HG02870 (cell line): ENCODE data around the gene CASKIN2.

ENCODE experiments used
- ATAC-seq: cut with Tn5 transposase; IDR thresholded peaks from one replicate; pipeline ENCODE4 v1.9.1; 2021; ENCODE audit warnings: mild to moderate bottlenecking, moderate library complexity; ENCODE audit not compliant: unreplicated experiment

Gene CASKIN2

DNA sequence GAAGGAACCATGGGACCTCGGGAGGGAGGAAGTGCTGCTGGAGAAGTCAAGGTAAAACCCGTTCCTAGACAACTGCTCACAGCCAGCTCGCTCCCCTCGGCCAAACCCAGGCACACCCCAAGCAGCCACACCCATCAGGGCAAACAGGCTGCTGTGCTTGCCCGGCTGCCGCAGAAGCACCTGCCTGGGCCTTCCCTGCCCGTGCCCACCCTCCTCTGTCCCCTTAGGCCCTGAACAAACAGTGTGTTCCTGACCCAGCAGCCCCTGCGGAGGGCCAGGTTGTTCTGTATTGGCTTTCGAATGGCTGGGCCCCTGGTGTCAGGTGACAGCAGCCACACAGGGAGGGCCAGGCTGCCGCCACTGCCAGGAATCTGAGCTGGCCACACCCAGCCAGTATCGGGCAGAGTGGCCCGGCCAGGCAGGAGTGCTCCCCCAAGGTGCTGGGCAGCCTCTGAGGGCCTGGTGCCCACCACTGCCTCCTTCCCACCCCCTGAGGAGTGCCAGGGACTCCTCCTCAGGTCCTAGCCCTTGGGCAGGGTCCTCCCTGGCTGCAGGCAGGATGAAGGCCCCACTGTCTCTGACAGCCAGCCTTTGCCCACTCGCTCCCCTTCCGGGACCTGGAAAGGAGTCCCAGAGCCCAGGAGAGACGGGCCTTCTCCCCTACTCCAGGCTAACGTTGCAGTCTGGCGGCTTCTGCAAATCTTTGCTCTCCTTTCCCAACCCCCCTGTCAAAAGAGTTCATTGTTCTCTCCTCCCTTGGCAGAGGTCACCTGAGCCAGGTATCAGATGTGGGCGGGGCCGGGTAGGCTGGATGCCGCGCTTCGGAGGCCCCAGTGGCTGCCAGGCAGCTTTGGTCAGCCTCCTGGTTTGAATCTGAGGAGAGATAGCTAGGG is 34.2 kb upstream of the CASKIN2 start:
- ATAC-seq: no peak

DNA sequence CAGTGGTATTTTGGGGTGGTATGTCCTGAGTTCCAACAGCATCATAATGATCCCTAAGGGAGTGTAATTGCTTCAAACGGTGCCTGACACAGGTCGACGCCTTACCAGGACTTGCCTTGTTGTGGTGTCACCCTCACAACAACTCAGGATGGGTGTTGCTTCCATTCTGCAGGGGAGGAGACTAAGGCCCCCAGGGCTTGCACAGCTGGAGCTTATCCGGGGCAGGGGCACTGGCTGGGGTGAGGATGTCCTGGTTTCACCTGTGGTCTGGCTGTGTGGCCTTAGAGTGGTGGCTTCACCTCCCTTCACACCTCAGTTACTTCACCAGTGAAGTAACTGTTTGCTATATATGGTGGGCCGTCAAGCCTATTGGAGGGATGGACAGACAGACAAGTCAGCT is 33.5 kb upstream of the CASKIN2 start:
- no peak for ATAC-seq

DNA sequence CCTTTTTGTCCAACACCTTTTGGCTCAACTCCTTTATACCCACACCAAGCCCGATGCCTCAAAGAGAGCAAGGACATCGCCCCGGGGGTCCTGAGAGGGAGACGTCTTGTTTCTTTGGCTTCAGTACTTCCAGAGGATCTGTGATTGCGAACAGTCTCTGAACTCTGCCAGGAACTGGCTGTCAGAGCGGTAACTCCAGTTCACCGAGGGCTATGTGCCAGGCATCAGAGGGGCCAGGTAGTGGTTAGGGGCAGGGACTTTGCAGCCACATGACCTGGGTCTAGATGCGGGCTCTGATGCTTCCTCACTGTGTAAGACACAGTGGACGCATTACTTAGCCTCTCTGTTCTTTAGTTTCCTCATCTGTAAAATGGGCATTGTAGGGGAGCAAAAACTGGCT is 31.8 kb upstream of the CASKIN2 start:
- no peak for ATAC-seq

DNA sequence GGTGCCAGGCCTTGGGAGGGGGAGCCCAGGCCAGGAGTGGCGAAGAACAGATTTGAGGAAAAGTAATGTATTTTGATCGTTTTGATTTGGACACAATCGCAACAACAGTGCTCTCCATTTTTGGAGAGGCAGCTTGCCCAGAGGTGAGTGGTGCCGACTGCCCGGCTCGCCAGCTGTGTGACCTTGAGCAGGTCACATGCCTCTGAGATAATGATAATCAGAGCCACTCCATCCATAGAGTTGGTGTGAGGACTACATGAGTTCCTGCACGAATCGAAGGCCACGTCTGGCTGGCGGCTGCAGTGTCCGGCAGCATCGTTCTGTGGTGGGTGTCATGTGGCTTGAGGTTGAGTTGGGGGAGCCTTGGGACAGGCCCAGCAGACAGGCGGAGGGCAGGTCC is 30.8 kb upstream of the CASKIN2 start:
- no peak for ATAC-seq

DNA sequence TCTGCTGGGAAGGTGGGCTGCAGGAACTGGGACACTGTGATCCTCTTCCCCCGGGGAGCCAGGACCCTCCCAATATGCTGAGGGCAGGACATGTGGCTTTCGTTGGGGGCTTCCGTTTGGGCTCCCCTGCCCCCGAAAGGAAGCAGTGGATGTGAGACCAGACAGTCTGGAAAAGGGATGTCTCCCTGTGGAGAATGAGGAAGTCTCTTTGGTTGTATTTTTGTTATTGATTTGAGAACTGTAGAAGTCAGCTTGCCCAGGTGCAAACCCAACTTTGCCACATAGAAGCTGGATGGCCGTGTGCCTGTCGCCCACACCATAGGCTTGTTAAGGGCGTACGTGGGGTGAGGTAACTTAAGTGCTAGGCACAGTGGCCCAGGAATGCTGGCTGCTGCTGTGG is 28.9 kb upstream of the CASKIN2 start:
- ATAC-seq: no peak

DNA sequence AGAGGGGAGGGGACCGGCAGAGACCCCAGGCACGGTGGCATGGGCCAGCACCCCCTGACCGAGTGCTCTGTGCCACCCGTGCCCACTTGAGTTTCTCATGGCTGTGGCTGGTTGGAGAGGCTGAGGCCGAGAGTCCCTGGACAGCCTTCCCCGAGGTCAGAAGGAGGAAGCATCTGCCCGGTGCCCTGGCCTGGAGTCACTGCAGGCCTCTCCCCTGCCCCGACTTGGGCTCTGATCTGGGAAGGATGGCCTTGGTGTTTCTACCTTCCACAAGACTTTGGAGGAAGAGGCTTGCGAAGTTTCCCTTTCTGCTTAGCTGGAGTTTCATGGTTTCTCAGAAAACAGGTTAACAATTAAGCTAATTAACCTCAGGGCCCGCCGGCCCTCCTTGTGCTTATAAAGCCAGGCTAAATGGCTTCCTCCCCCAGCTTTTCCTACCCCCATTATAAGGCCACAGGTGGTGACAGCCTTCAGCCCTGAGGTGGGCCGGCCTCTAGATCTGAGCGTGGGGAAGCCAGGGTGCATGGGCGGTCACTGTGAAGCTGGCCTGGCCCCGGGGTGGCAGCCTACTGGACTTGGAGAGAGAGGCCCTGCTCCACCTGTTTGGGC is 27.5 kb upstream of the CASKIN2 start:
- no peak for ATAC-seq

DNA sequence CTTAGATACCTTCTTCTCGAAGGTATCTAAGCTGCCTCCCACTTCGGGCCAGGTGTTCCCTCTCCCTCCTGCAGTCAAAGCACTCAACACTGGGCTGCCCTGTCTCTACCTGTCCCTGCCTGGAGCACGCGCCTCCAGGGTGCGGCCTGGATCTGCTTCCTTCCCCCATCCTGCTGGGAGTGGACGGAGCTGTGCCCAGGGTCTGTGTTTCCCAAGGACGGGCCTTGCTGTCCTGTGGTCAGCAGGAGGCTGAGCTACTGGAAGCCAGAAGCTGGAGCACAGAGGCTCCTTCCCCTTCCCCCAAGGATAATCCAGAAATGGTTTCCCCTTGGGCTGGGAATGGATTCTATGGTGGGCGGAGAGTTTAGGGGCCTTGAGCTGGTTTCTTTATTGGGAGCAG is 26.9 kb upstream of the CASKIN2 start:
- ATAC-seq: no peak

DNA sequence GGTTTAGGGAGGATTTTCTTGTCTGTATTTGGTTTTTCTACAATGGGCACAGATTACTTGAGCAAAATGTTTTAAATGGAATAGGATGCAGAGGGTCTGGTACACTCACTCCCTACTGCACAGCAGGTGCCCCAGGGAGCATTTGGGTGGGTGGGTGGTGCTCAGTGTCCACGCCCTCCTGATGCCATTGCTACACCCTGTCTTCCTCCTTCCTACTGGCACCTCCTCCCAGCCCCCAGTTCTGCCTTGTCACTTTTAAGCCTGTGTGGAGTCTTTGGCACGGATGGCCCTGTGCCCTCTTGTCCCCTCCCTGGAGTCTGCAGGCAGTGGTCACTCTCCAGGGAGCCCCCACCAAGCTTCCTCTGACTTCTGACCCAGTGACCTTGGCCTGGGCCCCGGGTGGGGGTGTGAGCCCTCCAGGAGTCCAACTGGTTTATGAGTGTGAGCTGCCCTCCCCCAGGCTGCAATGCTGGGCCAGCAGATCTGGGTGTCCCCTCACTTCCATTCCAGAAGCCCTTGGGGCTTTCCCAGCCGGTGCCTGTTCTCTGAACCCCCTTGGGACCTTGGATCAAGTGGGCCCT is 25.7 kb upstream of the CASKIN2 start:
- ATAC-seq: no peak

DNA sequence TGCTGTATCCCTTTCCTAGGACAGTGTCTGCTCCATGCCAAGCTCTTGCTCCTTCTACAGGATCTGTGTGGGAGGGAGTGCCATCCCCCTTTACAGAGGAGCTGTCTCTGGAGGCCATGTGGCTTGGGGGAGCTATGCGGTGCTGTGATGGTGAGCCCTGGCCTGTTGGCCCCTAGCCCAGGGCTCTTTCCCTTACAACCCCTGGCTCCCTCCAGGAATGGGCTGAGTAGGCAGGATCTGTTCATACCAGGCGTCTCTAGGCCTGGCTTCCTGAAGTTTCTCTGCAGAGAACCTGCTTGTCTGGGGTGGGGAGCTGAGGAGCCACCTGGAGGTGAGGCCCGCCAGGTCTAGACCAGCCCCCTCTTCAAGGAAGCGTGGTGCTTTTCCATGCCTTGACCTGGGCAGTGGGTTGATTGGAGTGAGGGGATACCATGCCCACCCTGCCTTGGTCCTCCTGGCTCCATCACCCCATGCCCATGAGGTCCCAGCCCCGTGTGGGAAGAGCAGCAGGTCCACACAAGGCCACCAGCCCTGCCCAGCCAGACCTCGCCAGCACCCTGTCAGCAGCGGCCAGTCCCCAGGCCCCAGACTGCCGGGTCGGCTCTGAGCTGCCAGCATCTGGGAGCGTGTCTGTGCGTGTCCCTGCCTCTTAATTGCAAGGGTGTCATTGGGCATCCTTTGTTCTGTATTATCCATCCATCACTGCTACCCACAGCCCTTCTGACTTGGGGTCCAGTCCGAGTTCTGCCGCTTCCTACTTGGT is 24.8 kb upstream of the CASKIN2 start:
- ATAC-seq: no peak

DNA sequence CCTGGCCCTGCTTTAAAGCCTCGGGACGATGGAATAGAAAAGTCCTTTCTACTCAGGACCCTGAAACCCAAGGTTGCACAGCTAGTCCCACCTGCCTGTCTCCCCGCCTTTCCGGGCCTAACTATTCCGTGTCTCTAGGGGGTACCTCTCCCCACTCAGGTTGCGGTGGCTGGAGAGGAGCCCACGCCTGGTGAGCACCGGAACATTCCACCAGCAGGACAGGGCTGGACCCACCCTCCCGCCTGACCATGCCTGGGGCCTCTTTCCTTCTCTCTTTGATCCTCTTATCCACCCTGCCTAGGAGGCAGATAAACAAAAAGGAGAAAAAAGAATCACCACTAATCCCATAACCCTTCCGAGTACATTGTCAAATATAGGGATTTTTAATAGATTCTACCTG is 21.0 kb upstream of the CASKIN2 start:
- ATAC-seq: no peak

DNA sequence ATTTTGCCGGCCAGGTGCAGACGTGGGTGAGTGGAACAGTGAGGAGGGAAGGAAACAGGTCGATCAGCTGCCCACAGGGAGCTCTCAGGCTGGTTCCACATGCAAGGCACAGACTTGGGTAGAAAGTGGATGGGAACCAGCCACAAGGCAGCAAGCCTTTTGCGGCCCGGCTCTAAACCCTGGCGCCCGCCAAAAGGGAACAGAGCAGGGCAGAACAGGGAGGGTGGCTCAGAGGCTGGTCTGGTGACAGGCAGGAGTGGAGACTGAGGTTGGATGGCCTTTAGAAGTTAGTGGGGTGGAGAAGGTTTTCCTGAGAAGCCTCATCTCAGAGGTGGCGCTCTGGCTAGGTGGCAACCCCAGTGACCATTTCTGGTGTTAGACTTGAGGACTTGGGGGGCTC is 20.5 kb upstream of the CASKIN2 start:
- ATAC-seq: no peak

DNA sequence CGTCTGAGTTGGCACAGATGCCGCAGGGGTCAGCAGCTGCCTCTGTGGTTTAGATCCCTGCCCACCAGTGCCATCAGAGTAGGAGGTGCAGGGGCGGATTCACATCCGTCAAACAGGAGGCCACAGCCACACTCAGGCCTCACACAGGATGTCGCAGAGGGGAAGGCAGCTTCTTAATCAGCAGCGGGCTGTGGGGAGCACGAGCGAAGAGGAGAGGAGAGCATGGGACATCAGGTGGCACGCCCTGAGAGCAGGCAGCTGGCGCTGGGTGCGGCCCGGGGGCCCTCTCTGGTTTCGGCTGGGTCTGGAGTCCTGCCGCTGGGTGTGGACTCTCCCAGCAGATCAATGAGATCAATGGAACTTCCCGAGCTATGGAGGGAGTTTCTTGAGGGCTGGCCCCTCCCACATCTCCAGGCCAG is 19.8 kb upstream of the CASKIN2 start:
- ATAC-seq: no peak

DNA sequence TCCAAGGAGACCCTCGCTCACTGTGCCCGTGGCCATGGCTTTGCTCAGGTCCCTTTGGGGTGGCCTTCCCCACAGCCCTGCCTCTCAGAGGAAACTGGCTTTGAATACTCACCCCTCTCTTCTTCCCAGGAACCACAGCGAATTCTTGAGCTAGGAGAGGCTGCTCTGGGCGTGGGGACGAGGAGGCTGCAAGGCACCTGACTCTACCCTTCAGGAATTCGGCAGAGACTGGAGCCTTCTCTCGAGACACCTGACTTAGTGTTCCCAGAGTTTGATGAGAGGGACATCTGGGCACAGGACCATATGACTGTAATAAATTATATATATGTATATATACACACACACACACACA is 16.4 kb upstream of the CASKIN2 start:
- ATAC-seq: no peak

DNA sequence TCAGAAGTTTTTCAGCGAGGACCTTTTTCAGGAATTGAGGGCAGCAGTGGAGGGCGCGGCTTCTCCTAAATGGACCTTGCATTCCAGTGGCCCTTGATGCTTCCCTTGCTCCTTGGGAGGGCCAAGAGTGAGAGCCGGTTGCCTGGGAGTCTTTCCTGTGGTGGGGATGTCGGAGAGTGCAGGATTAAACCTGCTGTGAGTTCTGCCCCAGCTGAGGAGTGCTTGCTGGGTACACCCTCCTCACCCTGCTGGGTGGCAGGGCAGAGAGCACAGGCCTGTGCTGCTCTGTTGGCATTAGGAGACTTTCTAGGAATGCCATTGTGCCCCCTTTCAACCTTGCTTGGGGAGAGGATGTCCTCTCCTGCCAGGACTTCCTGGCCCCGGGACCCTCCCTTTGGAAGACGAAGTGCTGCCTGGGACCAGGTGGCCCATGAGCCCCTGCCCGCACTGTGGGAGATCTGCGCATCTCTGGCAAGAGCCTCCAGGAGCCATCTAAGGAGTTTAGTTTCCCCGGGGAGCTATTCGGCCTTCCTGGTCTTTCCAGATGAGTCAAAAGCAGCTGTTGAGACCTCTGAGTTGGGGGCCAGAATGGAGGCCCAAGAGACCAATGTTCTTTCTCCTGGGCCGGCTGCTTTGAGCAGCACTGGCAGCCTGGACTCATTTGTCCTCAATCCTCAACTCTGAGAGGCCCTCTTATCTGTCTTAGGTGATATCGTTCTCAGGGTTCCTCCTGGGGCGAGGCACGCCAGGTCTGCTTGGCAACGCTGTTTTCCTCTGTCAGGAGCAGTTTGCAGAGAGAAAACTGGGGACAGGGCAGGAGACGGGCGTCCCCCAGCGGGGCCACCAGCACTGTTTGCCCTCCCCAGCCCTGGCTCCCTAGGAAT is 15.7 kb upstream of the CASKIN2 start:
- no peak for ATAC-seq

DNA sequence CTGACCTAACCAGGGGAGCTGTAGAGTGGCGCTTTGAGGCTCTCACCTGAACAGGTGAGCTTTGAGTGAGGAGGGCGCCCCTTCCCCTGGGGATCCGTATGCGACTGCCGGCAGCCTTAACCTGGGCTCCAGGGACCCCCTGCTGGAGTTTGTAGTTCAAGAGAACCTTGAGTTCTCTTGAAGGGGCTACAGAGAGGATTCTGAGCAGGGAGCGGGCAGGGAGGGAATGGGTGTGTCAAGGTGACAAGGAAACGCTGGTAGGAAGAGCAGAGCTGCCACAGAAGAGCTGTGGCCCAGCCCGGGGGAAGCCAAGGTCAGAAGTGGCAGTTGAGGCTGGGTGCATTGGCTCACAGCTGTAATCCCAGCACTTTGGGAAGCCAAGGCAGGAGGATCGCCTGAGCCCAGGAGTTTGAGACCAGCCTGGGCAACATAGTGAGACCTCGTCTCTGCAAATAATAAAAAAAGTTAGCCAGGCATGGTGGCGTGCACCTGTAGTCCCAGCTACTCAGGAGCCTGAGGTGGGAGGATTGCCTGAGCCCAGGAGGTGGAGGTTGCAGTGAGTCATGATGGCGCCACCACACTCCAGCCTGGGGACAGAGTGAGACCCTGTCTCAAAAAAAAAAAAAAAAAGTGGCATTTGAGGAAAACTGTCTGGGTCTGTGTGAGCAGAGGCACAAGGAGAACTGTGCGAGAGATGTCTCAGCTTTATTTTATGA is 11.4 kb upstream of the CASKIN2 start:
- ATAC-seq: no peak

DNA sequence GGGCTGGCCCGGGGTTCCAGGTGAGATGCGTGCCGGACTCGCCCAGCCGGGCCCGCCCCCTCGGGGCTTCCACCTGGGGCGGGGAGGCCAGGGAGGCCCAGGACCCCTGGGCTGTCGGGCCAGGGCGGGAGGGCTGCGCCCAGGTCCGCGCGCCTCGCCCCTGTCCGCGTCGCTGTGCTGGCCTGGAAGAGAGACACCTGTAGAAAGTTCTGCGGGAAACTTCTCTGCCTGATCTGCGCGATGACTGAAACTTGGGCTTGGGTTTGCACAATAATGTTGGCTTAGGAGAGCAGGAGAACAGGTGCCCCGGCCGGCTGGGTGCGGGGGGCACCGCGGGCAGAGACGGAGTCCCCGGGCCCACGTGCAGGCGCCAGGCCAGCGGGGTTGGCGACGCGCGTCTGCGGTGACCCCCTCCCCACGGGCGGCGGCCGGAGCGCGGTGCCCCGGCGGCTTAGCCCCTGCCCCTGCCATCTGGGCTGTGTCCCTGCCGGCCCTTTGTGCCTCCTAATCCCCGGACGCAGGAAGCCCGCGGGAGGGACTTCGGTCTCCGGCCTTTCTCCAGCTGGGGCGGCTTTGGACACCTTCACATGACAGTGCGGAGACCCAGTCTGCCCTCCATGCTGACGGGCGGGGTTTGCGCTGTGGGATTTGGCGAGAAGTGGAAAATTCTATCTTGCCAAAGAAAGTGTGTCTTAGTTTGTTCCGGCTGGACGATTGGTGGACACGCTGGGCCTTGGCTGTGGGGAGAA is 10.6 kb upstream of the CASKIN2 start:
- ATAC-seq: no peak

DNA sequence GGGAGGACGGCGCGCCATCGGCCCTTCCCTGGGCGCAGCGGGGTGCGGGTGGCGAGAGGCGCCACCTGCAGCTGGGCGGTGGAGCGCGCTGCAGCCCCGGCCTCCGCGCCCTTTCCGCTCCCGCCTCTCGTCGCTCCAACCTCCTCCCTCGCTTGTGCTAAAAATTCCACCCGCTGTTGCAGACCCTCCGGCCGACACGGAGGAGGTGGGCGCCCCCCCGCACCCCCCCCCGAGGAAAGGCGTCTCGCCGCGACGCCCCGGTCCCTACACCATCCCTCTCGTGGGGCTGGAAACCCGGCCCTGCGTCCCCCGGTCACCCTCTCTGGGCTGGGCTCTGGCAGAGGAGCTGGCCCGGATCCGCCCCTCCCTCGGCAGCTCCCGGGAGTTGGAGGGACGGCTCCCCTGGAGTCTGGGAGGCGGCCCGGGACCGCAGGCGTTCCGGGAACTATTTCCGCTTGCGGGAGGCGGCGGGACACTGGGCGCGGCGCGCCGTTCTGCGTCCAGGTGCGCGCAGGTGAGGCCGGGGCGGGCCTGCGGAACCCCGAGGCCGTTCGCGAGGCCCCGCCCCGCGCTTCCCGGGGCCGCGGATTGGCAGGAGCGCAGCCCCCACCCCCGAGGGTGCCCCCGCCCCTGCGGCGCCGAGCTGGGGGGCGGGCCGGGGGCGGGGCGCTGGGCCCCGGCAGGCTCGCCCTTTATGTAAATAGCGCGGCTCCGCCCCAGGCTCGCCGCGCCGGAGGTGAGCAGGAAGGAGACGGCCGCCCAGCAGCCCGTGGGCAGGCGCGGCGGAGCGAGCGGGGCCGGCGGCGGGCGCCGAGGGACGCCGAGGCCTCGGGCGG is 9.9 kb upstream of the CASKIN2 start, which contains the start of gene LLGL2:
TSS of gene LLGL2 (plus strand) at position 728 of the 836 bp plus-strand sequence. CDS start 17,730 bp downstream, outside the sequence.
- peak; percentile 70 for ATAC-seq

DNA sequence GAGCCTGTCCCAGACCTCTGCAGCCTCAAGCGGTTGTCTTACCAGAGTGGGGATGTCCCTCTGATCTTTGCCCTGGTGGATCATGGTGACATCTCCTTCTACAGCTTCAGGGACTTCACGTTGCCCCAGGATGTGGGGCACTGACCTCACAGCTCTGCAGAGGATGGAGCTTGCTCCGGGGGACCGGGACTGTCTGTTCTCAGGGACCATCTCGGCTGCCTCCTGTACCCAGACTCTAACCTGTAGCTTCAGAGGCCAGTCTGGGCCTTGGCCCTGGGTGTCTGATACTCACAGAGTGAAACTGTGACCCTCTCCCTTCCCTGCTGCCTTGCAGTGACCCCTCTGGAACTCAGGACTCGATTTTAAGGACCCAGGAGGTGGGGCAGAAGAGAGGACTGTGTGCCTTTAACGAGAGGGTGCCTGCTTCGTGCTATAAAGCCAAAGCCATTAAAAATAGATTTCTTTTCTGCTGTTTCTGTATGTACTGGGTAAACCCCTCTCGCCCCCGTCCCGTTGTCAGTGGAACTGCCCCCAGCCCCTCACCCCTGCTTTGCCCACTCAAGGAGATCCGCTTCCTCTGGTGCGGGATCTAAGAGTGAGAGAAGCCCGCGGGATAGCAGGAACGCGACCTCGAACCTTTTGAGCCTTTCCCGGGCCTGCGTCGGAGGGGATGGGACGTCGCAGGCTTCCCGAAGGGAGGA is 9.1 kb upstream of the CASKIN2 start:
- ATAC-seq: no peak
